SK-N-SH treated with all-trans-retinoic acid at 6 μM for 48 hours (cell line): Measurements from ENCODE around the gene TMEM212.

Experiments
- ATAC-seq: fragments of 200-7000 bp; cut with Tn5 transposase; 3 replicates; pipeline ENCODE4 v1.9.1; 2020; ENCODE audit warnings: mild to moderate bottlenecking, moderate library complexity
- ARNTL ChIP-seq: fragments of 450-650 bp; formaldehyde crosslinking; IDR thresholded peaks from 2 replicates; pipeline ENCODE4 v1.5.0; 2020; ENCODE audit warnings: low read depth, mild to moderate bottlenecking, moderate library complexity, borderline replicate concordance
- BACH2 ChIP-seq: fragments of 250-450 bp; sonication (Bioruptor Pico); IDR thresholded peaks from 2 replicates; pipeline ENCODE4 v1.9.0; 2021; ENCODE audit warnings: mild to moderate bottlenecking, borderline replicate concordance
- CREB5 ChIP-seq: fragments of 250-450 bp; sonication (Bioruptor Pico); IDR thresholded peaks from 2 replicates; pipeline ENCODE4 v1.5.1; 2020; ENCODE audit warnings: low read depth, mild to moderate bottlenecking, moderate library complexity
- ESRRG ChIP-seq: fragments of 250-450 bp; sonication (Bioruptor Pico); IDR thresholded peaks from 2 replicates; pipeline ENCODE4 v1.6.1; 2021; ENCODE audit warnings: mild to moderate bottlenecking
- ISL1 ChIP-seq: fragments of 250-450 bp; sonication (Bioruptor Pico); IDR thresholded peaks from 2 replicates; pipeline ENCODE4 v2.1.2; 2022; ENCODE audit warnings: mild to moderate bottlenecking, moderate library complexity
- OSR1 ChIP-seq: fragments of 250-450 bp; sonication (Bioruptor Pico); IDR thresholded peaks from 2 replicates; pipeline ENCODE4 v1.8.0; 2022; ENCODE audit warnings: moderate library complexity, mild to moderate bottlenecking, inconsistent platforms
- PATZ1 ChIP-seq: fragments of 250-450 bp; sonication (Bioruptor Pico); IDR thresholded peaks from 2 replicates; pipeline ENCODE4 v1.8.0; 2020; ENCODE audit warnings: mild to moderate bottlenecking, moderate library complexity, borderline replicate concordance
- POU6F1 ChIP-seq: fragments of 250-450 bp; sonication (Bioruptor Pico); IDR thresholded peaks from 2 replicates; pipeline ENCODE4 v1.8.0; 2021; ENCODE audit warnings: low read depth, mild to moderate bottlenecking, moderate library complexity, borderline replicate concordance
- PPARA ChIP-seq: fragments of 250-450 bp; sonication (Bioruptor Pico); IDR thresholded peaks from 2 replicates; pipeline ENCODE4 v1.5.0; 2020; ENCODE audit warnings: mild to moderate bottlenecking, borderline replicate concordance
- RARB ChIP-seq: fragments of 250-450 bp; sonication (Bioruptor Pico); IDR thresholded peaks from 2 replicates; pipeline ENCODE4 v1.8.0; 2021; ENCODE audit warnings: mild to moderate bottlenecking, moderate library complexity
- SNAI2 ChIP-seq: fragments of 250-450 bp; sonication (Bioruptor Pico); IDR thresholded peaks from 2 replicates; pipeline ENCODE4 v1.5.0; 2020; ENCODE audit warnings: mild to moderate bottlenecking, moderate library complexity
- TCF4 ChIP-seq: fragments of 250-450 bp; sonication (Bioruptor Pico); IDR thresholded peaks from 2 replicates; pipeline ENCODE4 v1.8.0; 2021; ENCODE audit warnings: mild to moderate bottlenecking, moderate library complexity, borderline replicate concordance
- TOX ChIP-seq: fragments of 250-450 bp; sonication (Bioruptor Pico); IDR thresholded peaks from 2 replicates; pipeline ENCODE4 v1.8.0; 2021; ENCODE audit warnings: mild to moderate bottlenecking, moderate library complexity, borderline replicate concordance
- ZC3H10 ChIP-seq: fragments of 250-450 bp; sonication (Bioruptor Pico); IDR thresholded peaks from 2 replicates; pipeline ENCODE4 v1.5.1; 2021; ENCODE audit warnings: mild to moderate bottlenecking, moderate library complexity
- ZFP3 ChIP-seq: fragments of 250-450 bp; sonication (Bioruptor Pico); IDR thresholded peaks from 2 replicates; pipeline ENCODE4 v1.5.0; 2020; ENCODE audit warnings: mild to moderate bottlenecking, moderate library complexity
- ZNF565 ChIP-seq: fragments of 450-650 bp; formaldehyde crosslinking; conservative IDR thresholded peaks from 2 replicates; pipeline ENCODE4 v1.5.0; 2020; ENCODE audit warnings: low read depth, mild to moderate bottlenecking, moderate library complexity
- ZNF70 ChIP-seq: fragments of 450-650 bp; formaldehyde crosslinking; IDR thresholded peaks from 2 replicates; pipeline ENCODE4 v1.5.0; 2020; ENCODE audit warnings: mild to moderate bottlenecking, moderate library complexity
- ZNF8 ChIP-seq: fragments of 450-650 bp; formaldehyde crosslinking; IDR thresholded peaks from 2 replicates; pipeline ENCODE4 v1.5.0; 2020; ENCODE audit warnings: mild to moderate bottlenecking, moderate library complexity
- TF ChIP-seq, protein P1 (sequence below): fragments of 250-450 bp; sonication (Bioruptor Pico); IDR thresholded peaks from 2 replicates; pipeline ENCODE4 v1.5.1; 2021; ENCODE audit warnings: mild to moderate bottlenecking, moderate library complexity
- TF ChIP-seq, protein P2 (sequence below): fragments of 250-450 bp; sonication (Bioruptor Pico); IDR thresholded peaks from 2 replicates; pipeline ENCODE4 v1.5.0; 2020; ENCODE audit warnings: mild to moderate bottlenecking, moderate library complexity

Gene TMEM212

GRCh38 chr3:171801738-171802589 lies 41.2 kb upstream of the TMEM212 start:
- ATAC-seq, result peak; percentile 25; the same call in 2 of the 3 replicates
- TF ChIP-seq ZNF565 (CRISPR knock-in tag) (no peak), TCF4 (CRISPR knock-in tag) (no peak), BACH2 (CRISPR knock-in tag) (no peak), ARNTL (CRISPR knock-in tag) (no peak), TOX (CRISPR knock-in tag) (no peak), ISL1 (CRISPR knock-in tag) (no peak), PATZ1 (CRISPR knock-in tag) (no peak), ESRRG (CRISPR knock-in tag) (no peak), CREB5 (CRISPR knock-in tag) (no peak), POU6F1 (CRISPR knock-in tag) (no peak), ZNF8 (no peak), RARB (CRISPR knock-in tag) (no peak), OSR1 (no peak), ZC3H10 (CRISPR knock-in tag) (no peak), PPARA (CRISPR knock-in tag) (no peak), ZFP3 (CRISPR knock-in tag) (no peak), SNAI2 (CRISPR knock-in tag) (no peak)
- TF ChIP-seq, protein P1, sequence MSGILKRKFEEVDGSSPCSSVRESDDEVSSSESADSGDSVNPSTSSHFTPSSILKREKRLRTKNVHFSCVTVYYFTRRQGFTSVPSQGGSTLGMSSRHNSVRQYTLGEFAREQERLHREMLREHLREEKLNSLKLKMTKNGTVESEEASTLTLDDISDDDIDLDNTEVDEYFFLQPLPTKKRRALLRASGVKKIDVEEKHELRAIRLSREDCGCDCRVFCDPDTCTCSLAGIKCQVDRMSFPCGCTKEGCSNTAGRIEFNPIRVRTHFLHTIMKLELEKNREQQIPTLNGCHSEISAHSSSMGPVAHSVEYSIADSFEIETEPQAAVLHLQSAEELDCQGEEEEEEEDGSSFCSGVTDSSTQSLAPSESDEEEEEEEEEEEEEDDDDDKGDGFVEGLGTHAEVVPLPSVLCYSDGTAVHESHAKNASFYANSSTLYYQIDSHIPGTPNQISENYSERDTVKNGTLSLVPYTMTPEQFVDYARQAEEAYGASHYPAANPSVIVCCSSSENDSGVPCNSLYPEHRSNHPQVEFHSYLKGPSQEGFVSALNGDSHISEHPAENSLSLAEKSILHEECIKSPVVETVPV, result no peak
- TF ChIP-seq, all 23 proteins: peak for 0

DNA sequence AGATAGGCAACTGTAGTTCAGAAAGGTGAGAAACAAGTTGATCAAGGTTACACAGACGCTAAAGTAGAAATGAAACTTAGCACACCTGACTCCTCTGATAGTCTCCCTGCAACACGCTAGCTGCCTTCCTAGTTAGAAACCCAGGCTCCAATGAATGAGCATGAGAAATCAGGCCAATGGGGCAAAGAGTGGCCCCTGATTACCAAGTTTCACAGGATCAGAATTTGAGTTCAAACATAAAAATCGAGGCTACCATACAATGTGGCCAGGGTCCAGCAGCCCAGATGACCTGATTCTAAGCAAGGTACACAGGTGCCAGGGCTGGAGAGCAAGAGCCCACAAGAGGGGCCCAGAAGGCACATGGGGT lies 40.6 kb upstream of the TMEM212 start:
- no peak for ATAC-seq
- TF ChIP-seq POU6F1 (CRISPR knock-in tag) (no peak), ISL1 (CRISPR knock-in tag) (no peak), ZNF8 (no peak), ESRRG (CRISPR knock-in tag) (no peak), ZNF70 (CRISPR knock-in tag) (no peak), BACH2 (CRISPR knock-in tag) (no peak)
- TF ChIP-seq, protein P2, sequence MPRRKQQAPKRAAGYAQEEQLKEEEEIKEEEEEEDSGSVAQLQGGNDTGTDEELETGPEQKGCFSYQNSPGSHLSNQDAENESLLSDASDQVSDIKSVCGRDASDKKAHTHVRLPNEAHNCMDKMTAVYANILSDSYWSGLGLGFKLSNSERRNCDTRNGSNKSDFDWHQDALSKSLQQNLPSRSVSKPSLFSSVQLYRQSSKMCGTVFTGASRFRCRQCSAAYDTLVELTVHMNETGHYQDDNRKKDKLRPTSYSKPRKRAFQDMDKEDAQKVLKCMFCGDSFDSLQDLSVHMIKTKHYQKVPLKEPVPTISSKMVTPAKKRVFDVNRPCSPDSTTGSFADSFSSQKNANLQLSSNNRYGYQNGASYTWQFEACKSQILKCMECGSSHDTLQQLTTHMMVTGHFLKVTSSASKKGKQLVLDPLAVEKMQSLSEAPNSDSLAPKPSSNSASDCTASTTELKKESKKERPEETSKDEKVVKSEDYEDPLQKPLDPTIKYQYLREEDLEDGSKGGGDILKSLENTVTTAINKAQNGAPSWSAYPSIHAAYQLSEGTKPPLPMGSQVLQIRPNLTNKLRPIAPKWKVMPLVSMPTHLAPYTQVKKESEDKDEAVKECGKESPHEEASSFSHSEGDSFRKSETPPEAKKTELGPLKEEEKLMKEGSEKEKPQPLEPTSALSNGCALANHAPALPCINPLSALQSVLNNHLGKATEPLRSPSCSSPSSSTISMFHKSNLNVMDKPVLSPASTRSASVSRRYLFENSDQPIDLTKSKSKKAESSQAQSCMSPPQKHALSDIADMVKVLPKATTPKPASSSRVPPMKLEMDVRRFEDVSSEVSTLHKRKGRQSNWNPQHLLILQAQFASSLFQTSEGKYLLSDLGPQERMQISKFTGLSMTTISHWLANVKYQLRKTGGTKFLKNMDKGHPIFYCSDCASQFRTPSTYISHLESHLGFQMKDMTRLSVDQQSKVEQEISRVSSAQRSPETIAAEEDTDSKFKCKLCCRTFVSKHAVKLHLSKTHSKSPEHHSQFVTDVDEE (CRISPR knock-in tag), result no peak
